Measurements from ENCODE around the gene THAP7.
A peak's percentile ranks its signal among the peaks of the same experiment; 100 is the strongest.
"Not testable (repeated sequence)": the region's sequence is repeated elsewhere in the genome, so short reads cannot be mapped to it uniquely, and the experiment has no call there.

The THAP7 gene

GRCh38 chr22:21012446-21013407 lies 10.8 kb upstream of the THAP7 start:
- DNase-seq (ENCODE audit: low spot score) = no peak

DNA sequence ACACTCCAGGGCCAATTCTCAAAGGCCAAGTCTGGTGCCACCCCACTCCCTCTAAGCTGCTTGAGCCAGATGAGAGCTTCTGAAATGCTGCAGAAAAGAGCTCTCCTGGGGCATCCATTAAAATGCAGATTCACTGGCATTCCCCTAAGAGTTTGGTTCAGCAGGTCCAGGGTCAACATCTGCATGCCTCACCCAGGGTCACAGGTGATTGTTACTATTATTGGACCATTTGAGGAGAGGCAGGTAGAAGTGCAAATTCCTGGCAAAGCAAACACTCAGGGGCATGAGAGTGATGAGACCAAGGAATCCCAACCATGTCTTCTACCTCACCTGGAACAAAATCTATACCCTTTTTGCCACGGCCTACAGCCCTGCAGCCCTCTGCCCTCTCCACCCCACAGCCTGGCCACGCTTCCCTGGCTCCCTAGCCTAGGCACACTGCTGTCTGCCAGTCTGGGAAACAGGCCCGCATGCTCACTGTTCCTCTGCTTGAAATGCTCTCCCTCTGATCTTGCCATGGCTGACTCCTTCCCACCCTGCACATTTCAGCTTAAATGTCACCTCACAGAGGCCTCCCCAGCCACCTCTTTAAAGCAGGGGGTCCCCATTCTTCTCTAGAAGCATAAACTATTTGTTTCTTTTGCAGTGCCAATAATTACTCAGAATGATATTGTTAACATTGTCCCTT lies 8.7 kb upstream of the THAP7 start:
- DNase-seq (ENCODE audit: low spot score) = no peak

- DNase-seq (ENCODE audit: low spot score) = peak; percentile 37
Observed at GRCh38 chr22:21009638-21010425, 7.9 kb upstream of the THAP7 start.

- DNase-seq (ENCODE audit: low spot score) = not testable (repeated sequence)
Observed at GRCh38 chr22:21009208-21009607, 7.3 kb upstream of the THAP7 start.

DNA sequence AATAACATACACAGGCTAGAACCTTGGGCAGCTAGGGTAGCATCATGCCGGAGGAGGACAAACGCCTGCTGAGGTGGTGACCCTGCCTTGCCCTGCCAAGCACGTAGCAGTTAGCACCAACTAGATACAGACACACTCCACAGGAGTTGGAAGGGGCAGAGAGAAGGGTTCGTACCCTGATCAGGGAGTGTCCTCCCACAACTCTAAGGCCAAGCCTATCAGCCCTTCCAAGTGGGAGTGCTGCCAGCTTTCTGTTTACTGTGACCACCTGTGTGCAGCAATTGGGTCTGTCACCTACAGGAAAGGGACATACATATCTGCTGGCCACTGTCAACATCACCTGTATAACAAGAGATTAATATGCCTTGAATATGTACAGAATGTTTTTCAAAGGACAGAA lies 1.9 kb upstream of the THAP7 start:
- DNase-seq (ENCODE audit: low spot score) = no peak

DNA sequence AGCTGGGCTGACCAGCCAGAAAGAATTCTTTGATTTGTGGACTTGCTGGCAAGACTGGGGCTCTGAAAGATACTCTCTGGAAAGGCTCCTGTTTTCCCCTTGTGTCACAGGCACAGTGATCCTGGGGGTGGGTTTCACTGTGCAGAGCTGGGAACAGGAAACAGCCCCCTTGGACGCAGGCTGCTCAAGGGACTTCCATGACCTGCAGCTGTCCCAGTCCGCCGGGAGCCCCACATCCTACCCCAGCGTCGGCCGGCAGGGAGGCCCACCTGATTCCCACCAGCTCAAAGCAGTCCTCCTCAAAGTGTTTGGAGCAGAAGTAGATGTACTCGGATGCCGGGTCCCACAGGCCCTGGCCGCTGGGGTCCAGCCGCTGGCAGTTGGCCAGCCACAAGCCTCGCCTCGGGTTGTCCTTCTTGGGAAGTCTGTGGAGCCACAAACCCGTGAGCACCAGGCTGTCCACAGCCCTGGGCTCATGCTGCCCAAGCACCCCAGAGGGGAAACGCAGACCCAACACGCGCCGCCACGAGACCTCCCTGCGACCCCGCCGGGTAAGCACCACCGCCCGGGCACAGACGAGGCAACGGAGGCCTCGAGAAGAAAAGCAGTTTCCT lies 824 bp downstream of the THAP7 start:
- peak; percentile 42 for DNase-seq (ENCODE audit: low spot score)

- no peak for DNase-seq (ENCODE audit: low spot score)
Observed at GRCh38 chr22:21000207-21000986, 1.5 kb downstream of the THAP7 start.

GRCh38 chr22:20999350-21000206 lies 2.3 kb downstream of the THAP7 start:
- no peak for DNase-seq (ENCODE audit: low spot score)

- no peak for DNase-seq (ENCODE audit: low spot score)
Observed at GRCh38 chr22:20998411-20999336, 3.2 kb downstream of the THAP7 start.

DNA sequence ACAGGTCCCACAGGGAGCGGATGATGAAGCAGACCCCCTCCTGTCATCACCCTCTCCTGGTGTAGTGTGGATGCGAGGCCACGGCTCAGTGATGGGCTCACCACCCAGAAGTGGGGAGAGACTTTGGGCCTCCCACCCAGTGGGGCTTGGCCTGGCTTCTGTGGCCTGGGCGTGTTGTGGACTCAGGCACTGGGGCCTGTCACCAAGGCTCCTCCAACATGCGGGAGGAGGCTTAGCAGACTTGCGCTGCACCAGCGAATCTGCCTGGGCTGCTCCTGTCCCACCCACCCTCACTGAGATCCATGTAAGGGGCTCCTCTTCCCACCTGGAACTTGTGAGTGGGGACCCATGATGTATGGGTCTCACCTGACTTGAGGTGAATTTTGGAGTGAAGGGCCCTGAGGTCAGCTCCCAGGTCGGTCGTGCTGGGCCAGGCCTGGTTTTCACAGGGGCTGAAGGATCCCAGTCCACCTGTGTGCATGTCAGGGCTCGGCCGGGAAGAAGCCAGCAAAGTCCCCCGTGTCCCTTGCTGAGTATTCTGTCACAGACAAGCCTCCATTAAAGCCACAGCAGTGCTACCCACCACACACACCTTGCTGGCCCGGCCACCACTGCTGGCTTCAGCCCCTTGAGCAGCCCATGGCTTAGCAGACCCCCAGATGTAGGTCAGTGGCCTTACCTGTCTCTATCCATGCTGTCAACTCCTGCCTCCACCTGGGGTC lies 4.2 kb downstream of the THAP7 start:
- DNase-seq (ENCODE audit: low spot score) = no peak

DNA sequence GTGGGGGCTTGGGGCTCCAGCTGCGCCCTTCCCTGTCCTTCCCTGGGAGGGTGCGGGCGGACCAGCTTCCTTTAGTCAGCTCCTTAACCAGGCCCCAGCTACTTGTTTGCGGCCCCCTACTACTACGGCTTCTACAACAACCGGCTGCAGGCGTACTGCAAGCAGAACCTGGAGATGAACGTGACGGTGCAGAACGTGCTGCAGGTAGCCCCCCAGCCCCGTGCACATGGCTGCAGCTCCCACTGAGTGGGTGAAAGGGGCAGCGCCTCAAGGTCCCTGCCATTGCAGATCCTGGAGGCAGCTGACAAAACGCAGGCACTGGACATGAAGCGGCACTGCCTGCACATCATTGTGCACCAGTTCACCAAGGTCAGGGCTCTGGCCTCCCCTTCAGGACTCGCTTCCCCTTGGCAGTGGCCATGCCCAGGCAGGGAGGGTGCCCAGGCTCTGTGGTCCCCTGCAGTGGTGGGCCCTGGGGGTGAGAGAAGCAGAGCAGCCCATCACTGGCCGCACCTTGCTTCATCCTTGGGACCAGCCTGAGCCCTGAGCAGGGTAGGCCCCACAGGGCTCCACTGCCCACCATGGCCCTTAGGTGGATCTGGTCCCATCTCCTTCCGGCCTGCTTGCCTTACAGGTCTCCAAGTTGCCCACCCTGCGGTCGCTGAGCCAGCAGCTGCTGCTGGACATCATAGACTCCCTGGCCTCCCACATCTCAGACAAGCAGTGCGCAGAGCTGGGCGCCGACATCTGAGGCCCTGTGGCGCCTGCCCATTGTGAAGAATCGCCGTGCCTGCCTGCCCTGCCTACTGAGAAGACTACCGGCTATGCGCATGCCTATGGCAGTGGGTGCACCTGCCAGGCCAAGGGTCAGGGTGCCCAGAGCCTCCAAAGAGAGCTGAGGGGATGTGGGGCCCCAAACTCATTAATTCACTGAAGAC lies 5.1 kb downstream of the THAP7 start:
- DNase-seq (ENCODE audit: low spot score) = no peak

DNA sequence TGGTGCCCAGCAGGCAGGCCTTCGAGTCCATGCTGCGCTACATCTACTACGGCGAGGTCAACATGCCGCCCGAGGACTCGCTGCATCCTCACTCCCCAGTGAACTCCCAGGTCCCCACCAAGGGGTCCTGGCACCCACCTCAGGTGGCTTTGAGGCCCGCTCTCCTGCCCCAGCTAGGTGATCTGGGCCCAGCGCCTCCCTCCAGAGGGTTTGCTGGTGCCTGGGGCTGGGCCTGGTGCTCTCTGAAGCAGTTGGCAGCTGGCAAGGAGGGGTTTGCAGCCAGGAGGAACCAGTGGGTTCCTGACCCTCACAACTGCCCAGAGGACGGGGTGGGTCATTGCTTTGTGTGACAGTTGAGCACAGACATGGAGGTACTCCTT lies 5.9 kb downstream of the THAP7 start:
- DNase-seq (ENCODE audit: low spot score) = no peak

DNA sequence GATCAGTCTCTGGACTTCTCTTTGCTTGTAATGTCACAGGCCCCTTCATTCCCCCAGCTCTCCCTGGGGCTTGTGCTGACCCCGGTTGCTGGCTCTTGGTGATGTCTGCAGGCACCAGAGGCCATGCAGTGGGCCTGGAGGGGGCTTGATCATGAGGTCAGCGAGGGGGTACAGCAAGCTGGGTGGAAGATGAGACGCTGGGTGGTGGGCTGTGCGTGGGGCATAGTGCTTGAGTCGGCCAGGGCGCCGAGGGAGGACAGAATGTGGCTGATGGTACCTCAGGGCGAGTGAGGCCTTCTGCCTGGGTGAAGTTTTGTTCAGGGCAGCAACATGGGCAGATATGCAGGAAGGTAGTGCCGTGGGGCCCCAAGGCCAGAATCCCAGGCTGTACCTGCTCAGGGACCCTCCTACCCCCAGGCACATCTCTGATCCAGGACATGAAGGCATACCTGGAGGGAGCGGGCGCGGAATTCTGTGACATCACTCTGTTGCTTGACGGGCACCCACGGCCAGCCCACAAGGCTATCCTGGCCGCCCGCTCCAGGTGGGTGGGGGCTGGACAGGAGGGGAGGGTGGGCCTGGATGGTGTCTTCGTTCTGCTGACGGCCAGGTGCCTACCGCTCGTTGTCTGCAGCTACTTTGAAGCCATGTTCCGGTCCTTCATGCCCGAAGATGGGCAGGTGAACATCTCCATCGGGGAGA lies 6.4 kb downstream of the THAP7 start:
- DNase-seq (ENCODE audit: low spot score) = no peak

DNA sequence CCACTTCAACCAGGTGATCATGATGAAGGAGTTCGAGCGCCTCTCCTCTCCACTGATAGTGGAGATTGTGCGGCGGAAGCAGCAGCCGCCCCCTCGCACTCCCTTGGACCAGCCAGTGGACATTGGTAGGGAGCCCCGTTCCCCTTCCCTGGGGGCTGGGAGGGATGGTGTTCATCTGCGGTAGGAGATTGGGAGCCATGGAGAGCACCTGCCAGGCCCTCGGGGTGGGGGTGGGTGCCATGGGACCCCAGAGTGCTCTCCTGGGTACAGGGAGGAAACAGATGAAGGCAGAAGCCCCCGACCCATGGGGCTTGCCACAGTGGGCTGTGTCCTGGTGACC lies 7.0 kb downstream of the THAP7 start:
- no peak for DNase-seq (ENCODE audit: low spot score)

- DNase-seq (ENCODE audit: low spot score) = no peak
Observed at GRCh38 chr22:20994128-20994901, 7.6 kb downstream of the THAP7 start.

All from GM03348 (cell line).